Smooth muscle cell (in vitro differentiated cells): Measurements from ENCODE around the gene RDH8. TPM values are rescaled to one million over a fixed set of nuclear protein-coding genes. Genes with fewer than 3 reads are reported as not detected.

Experiments
- DNase-seq: peaks from one replicate; lab custom pipeline; 2025; ENCODE audit not compliant: unreplicated experiment; lab: John Stamatoyannopoulos, UW
- H2AFZ ChIP-seq: fragments of 200-600 bp; sonication (generic); 2 replicates; pipeline ENCODE4 v1.6.0; 2016; ENCODE audit warnings: antibody characterized with exemption, low read depth, mild to moderate bottlenecking
- H3F3A ChIP-seq: fragments of 200-600 bp; sonication (generic); 2 replicates; pipeline ENCODE4 v1.6.0; 2017; ENCODE audit warnings: antibody characterized with exemption, low read depth
- H3K27ac ChIP-seq: fragments of 200-600 bp; sonication (generic); 2 replicates; pipeline ENCODE4 v1.5.1; 2016; ENCODE audit warnings: low read depth, mild to moderate bottlenecking
- H3K27me3 ChIP-seq: fragments of 200-600 bp; sonication (generic); 2 replicates; pipeline ENCODE4 v1.6.1; 2016; ENCODE audit warnings: low read depth, mild to moderate bottlenecking
- H3K36me3 ChIP-seq: fragments of 200-600 bp; sonication (generic); 2 replicates; pipeline ENCODE4 v1.5.1; 2016; ENCODE audit warnings: low read depth
- H3K4me1 ChIP-seq: fragments of 200-600 bp; sonication (generic); 2 replicates; pipeline ENCODE4 v1.5.1; 2016; ENCODE audit warnings: low read depth
- H3K4me2 ChIP-seq: fragments of 200-600 bp; sonication (generic); 2 replicates; pipeline ENCODE4 v1.6.0; 2016; ENCODE audit warnings: mild to moderate bottlenecking
- H3K4me3 ChIP-seq: fragments of 200-600 bp; sonication (generic); 2 replicates; pipeline ENCODE4 v1.5.1; 2016; ENCODE audit warnings: mild to moderate bottlenecking
- H3K79me2 ChIP-seq: fragments of 200-600 bp; sonication (generic); 2 replicates; pipeline ENCODE4 v1.6.0; 2016; ENCODE audit warnings: low read depth, mild to moderate bottlenecking
- H3K9ac ChIP-seq: fragments of 200-600 bp; sonication (generic); 2 replicates; pipeline ENCODE4 v1.6.0; 2016; ENCODE audit warnings: low read depth
- H3K9me3 ChIP-seq: fragments of 200-600 bp; sonication (generic); replicated peaks from 2 replicates; pipeline ENCODE4 v1.5.1; 2016; ENCODE audit warnings: low read depth
- H4K20me1 ChIP-seq: fragments of 200-600 bp; sonication (generic); 2 replicates; pipeline ENCODE4 v1.6.0; 2016; ENCODE audit warnings: low read depth
- CTCF ChIP-seq: fragments of 200-600 bp; sonication (generic); IDR thresholded peaks from 2 replicates; pipeline ENCODE4 v1.5.1; 2017; ENCODE audit warnings: borderline replicate concordance, mild to moderate bottlenecking, antibody characterized with exemption; ENCODE audit not compliant: insufficient read depth, poor library complexity, severe bottlenecking
- WGBS: methylation state at CpG from one replicate; pipeline ENCODE4 v1.1.7; 2016; ENCODE audit warnings: low lambda C conversion rate; 5-methylcytosine and 5-hydroxymethylcytosine counted together
- polyA plus RNA-seq: library from polyadenylated mRNA; unstranded; fragments of >200 nt; fragmentation: Nextera tagmentation; extraction: Ambion mirVana; gene quantifications from 2 replicates; pipeline ENCODE4 v1.2.1, GENCODE V29; 2016
- total RNA-seq: library from RNA; depleted of rRNA; stranded (reverse); fragments of >200 nt; gene quantifications from 2 replicates; pipeline ENCODE4 v1.2.3, GENCODE V29; 2014

The RDH8 gene
- total and polyA plus RNA-seq, 2 experiments from 2014 or later = not detected

DNA sequence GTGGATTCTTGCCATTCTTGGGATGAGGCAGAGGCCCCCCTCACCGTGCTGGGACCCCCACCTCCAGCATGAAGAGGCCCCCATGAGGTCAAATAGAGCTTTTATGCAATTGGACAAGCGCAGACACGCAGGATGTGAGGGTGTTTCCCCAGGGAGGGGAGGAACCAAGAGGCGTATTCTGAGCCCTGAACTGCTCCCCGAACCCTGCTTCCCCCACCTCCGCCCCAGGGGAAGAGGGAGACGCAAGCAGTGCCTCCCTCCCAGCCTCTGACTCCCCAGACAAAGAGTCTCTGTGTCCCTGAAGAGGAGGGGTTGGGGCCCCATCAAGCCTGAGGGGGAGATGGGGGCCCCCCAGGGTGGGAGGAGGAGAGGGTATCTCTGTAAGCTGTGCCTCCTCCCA lies 1.3 kb upstream of the RDH8 start:
- no peaks in the 10 kb centered on the region for H3K36me3 ChIP-seq
- H3K4me1 ChIP-seq = peaks cover 3% of the 10 kb centered on the region
- DNase-seq = no peak
- no peak overlapping the region for H3K27ac ChIP-seq
- H3K9ac ChIP-seq = no peak overlapping the region
- WGBS = 61% methylated on average over 4 of the region's 7 CpGs
- peaks cover 10% of the 10 kb centered on the region for H3F3A ChIP-seq
- no peaks in the 10 kb centered on the region for H3K9me3 ChIP-seq
- no peak overlapping the region for H2AFZ ChIP-seq
- peaks cover 34% of the 10 kb centered on the region for H3K27me3 ChIP-seq
- no peaks in the 10 kb centered on the region for H4K20me1 ChIP-seq
- H3K79me2 ChIP-seq = no peaks in the 10 kb centered on the region
- no peak overlapping the region for H3K4me2 ChIP-seq
- no peak overlapping the region for H3K4me3 ChIP-seq
- TF ChIP-seq CTCF = no peak

DNA sequence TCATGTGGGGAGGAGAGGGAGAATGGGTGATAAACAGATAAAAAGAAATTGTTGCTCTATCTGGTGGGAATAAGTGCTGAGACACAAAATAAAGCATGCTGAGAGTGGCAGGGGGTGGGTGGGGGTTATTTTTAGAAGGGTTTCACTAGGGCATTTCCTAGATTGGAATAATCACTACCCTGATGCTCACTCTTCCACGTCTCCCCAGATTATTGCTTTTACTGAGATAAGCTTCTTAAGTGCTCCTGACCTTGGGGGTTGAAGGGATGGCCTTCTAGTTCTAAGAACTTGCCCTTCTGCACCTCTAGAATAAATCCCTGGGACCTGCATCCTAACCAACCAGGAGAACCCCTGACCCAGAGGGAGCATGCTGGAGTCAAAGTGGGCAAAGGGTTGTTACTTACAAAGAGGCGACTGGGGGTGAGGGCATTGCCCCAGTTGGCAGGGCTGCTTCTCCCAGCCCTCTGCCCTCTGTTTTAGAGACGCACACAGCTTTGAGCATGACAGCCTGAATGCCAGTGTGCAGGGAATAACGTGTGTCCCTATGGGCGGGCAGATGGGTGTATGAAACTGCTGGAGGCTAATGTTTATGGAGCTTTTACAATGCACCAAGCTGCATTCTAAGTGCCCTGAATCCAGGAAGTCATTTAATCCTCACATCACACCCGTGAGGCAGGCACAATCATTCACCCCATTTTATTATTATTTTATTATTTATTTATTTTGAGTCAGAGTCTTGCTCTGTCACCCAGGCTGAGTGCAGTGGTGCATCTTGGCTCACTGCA lies 743 bp downstream of the RDH8 start:
- H3K36me3 ChIP-seq = no peaks in the 10 kb centered on the region
- no peak overlapping the region for H3K4me2 ChIP-seq
- no peaks in the 10 kb centered on the region for H4K20me1 ChIP-seq

DNA sequence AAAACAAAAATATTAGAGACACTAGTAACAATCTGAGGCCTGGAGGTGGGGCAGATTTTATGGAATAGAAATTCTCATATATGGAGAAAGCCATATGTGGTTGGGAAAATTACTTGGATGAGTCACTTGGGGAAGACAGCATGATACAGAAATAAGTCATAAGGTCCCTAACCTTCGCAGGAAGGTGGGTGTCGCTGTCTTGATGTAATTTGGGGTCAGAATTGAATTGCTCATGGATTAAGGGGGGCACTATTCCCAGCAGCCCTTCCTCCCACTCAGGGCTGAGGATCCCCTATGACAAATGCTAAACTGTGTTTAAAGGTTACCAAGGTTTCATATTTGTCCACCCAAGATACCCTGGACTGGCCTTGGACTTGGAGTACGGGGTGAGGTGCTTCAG lies 5.0 kb downstream of the RDH8 start:
- Histone ChIP-seq H3K9ac (peak overlapping the region; percentile 67), H3K9me3 (no peaks in the 10 kb centered on the region), H3K4me3 (no peak overlapping the region), H3K4me1 (no peaks in the 10 kb centered on the region), H3K4me2 (peak overlapping the region; percentile 29), H3K79me2 (no peaks in the 10 kb centered on the region), H3K36me3 (no peaks in the 10 kb centered on the region), H3K27me3 (peaks cover 9% of the 10 kb centered on the region), H2AFZ (no peak overlapping the region), H3K27ac (peak overlapping the region; percentile 83), H3F3A (no peaks in the 10 kb centered on the region), H4K20me1 (no peaks in the 10 kb centered on the region)
- no peak for DNase-seq
- WGBS = 47% methylated on average over 3 of the region's 3 CpGs
- no peak for TF ChIP-seq CTCF

More for the DNA sequence above, 743 bp downstream of the RDH8 start:
- H3K9ac ChIP-seq = no peak overlapping the region
- no peaks in the 10 kb centered on the region for H3K9me3 ChIP-seq
- peaks cover 5% of the 10 kb centered on the region for H3F3A ChIP-seq
- DNase-seq = no peak
- H3K4me3 ChIP-seq = no peak overlapping the region
- H3K27me3 ChIP-seq = peaks cover 34% of the 10 kb centered on the region
- no peaks in the 10 kb centered on the region for H3K79me2 ChIP-seq
- H3K27ac ChIP-seq = no peak overlapping the region
- TF ChIP-seq CTCF = no peak
- H3K4me1 ChIP-seq = peaks cover 3% of the 10 kb centered on the region
- no peak overlapping the region for H2AFZ ChIP-seq
- 61% methylated on average over 6 of the region's 6 CpGs for WGBS

GRCh38 chr19:10018786-10019185 lies 5.5 kb downstream of the RDH8 start:
- Histone ChIP-seq H3K4me3 (no peak overlapping the region), H3K9ac (peak overlapping the region; percentile 67), H3K79me2 (no peaks in the 10 kb centered on the region), H3K4me1 (no peaks in the 10 kb centered on the region), H2AFZ (no peak overlapping the region), H3K27ac (peak overlapping the region; percentile 83), H3K27me3 (peaks cover 4% of the 10 kb centered on the region), H4K20me1 (no peaks in the 10 kb centered on the region), H3K4me2 (peak overlapping the region; percentile 29), H3K36me3 (no peaks in the 10 kb centered on the region), H3K9me3 (no peaks in the 10 kb centered on the region), H3F3A (no peaks in the 10 kb centered on the region)
- no peak for DNase-seq
- TF ChIP-seq CTCF = no peak
- WGBS = 67% methylated on average over 9 of the region's 9 CpGs
